Endometrial microvascular endothelial cells (primary cell): ENCODE results near the gene ATP8B4. TPM values are rescaled to one million over a fixed set of nuclear protein-coding genes. Genes with fewer than 3 reads are reported as not detected.

ENCODE experiments used
- in situ Hi-C: cut with HindIII; loops from 2 replicates; pipeline ENCODE4 v1.10.0; 2017; ENCODE audit warnings: low sequenced_read_pairs, low pct_unique_long_range_greater_than_20kb; ENCODE audit errors: inconsistent ontology term
- total RNA-seq: library from RNA; depleted of rRNA; stranded (reverse); fragments of >200 nt; gene quantifications from one replicate; pipeline ENCODE4 v1.2.3, GENCODE V29; 2015; ENCODE audit errors: inconsistent ontology term

Gene ATP8B4
- total RNA-seq, 1 donor from 2014 or later = not detected

- in situ Hi-C loops = no loop called here
Measured at GRCh38 chr15:49852756-49853155, 266.3 kb downstream of the ATP8B4 start.

GRCh38 chr15:49848807-49849206, 270.2 kb downstream of the ATP8B4 start:
- in situ Hi-C loops = no loop called here

GRCh38 chr15:49848282-49848724, 270.7 kb downstream of the ATP8B4 start:
- in situ Hi-C loops = no loop called here

GRCh38 chr15:49847423-49848281, 271.4 kb downstream of the ATP8B4 start:
- in situ Hi-C loops = no loop called here

- in situ Hi-C loops = no loop called here
Measured at GRCh38 chr15:49844390-49844789, 274.6 kb downstream of the ATP8B4 start.

GRCh38 chr15:49843725-49844124, 275.3 kb downstream of the ATP8B4 start:
- in situ Hi-C loops = no loop called here

GRCh38 chr15:49842031-49842730, 276.9 kb downstream of the ATP8B4 start:
- in situ Hi-C loops = no loop called here

GRCh38 chr15:49832511-49832910, 286.5 kb downstream of the ATP8B4 start:
- in situ Hi-C loops = no loop called here

GRCh38 chr15:49831206-49831965, 287.6 kb downstream of the ATP8B4 start:
- in situ Hi-C loops = no loop called here

- in situ Hi-C loops = no loop called here
Measured at GRCh38 chr15:49830391-49830790, 288.6 kb downstream of the ATP8B4 start.

GRCh38 chr15:49827311-49827710, 291.7 kb downstream of the ATP8B4 start:
- in situ Hi-C loops = no loop called here

GRCh38 chr15:49826640-49827234, 292.3 kb downstream of the ATP8B4 start:
- in situ Hi-C loops = no loop called here

GRCh38 chr15:49824775-49825099, 294.3 kb downstream of the ATP8B4 start:
- in situ Hi-C loops = no loop called here

- in situ Hi-C loops = no loop called here
Measured at GRCh38 chr15:49823987-49824774, 294.9 kb downstream of the ATP8B4 start.

- in situ Hi-C loops = no loop called here
Measured at GRCh38 chr15:49817100-49817499, 301.9 kb downstream of the ATP8B4 start.

- in situ Hi-C loops = no loop called here
Measured at GRCh38 chr15:49815950-49816349, 303.1 kb downstream of the ATP8B4 start.

- in situ Hi-C loops = no loop called here
Measured at GRCh38 chr15:49815526-49815925, 303.5 kb downstream of the ATP8B4 start.

- in situ Hi-C loops = no loop called here
Measured at GRCh38 chr15:49814709-49815108, 304.3 kb downstream of the ATP8B4 start.
